Spinal cord (tissue), 10 donors: ENCODE results near the gene TRIM71. TPM values are rescaled to one million over a fixed set of nuclear protein-coding genes. Genes with fewer than 3 reads are reported as not detected.
"Not testable (repeated sequence)": the region's sequence is repeated elsewhere in the genome, so short reads cannot be mapped to it uniquely, and the experiment has no call there.

Experiments
- DNase-seq, 6 donors: peaks; one replicate each; pipeline versions ENCODE4 v3.0.0 to v3.0.0-alpha.2; 2013 to 2015; ENCODE audit warnings: low spot score in 6 of 6, low read depth in 4 of 6
- H3K27ac ChIP-seq: one replicate; pipeline ENCODE4 v1.5.1; 2013; ENCODE audit warnings: low read depth, low read length, control low read depth
- H3K27me3 ChIP-seq: one replicate; pipeline ENCODE4 v1.6.1; 2013; ENCODE audit warnings: low read length; ENCODE audit not compliant: control insufficient read depth, insufficient read depth
- H3K36me3 ChIP-seq: one replicate; pipeline ENCODE4 v1.6.1; 2013; ENCODE audit warnings: low read length; ENCODE audit not compliant: control insufficient read depth, insufficient read depth
- H3K4me1 ChIP-seq: one replicate; pipeline ENCODE4 v1.6.1; 2013; ENCODE audit warnings: low read length; ENCODE audit not compliant: control insufficient read depth, insufficient read depth
- H3K4me3 ChIP-seq: one replicate; pipeline ENCODE4 v1.5.1; 2013; ENCODE audit warnings: low read depth, low read length, control low read depth
- H3K9me3 ChIP-seq: one replicate; pipeline ENCODE4 v1.6.1; 2013; ENCODE audit warnings: low read length; ENCODE audit not compliant: control insufficient read depth, insufficient read depth
- WGBS: methylation state at CpG from one replicate; pipeline ENCODE4 v1.1.5; 2013; ENCODE audit warnings: missing lambda C conversion rate; ENCODE audit not compliant: insufficient coverage; 5-methylcytosine and 5-hydroxymethylcytosine counted together
- long read RNA-seq, 4 donors: transcript quantifications; one replicate each; lab custom pipeline, GENCODE V29; 2026
- polyA plus RNA-seq, 2 donors: library from polyadenylated mRNA; unstranded; fragments of 120-200 nt; gene quantifications; one replicate each; pipeline ENCODE4 v1.2.1, GENCODE V29; 2013; ENCODE audit not compliant: insufficient read length in 2 of 2
- total RNA-seq, 2 donors: library from RNA; depleted of rRNA in 1 of 2; stranded (reverse); fragments of 120-200 nt in 1 of 2; fragments of >200 nt in 1 of 2; gene quantifications; one replicate each; pipeline versions ENCODE4 v1.2.3 to v1.2.4, GENCODE V29; 2013 to 2014
- donor health status: healthy.

TRIM71 gene
- 1 to 10 TPM; 1.7 to 1.8 TPM for total RNA-seq
- 1 to 10 TPM; 1.6 to 1.7 TPM for polyA plus RNA-seq
- long read RNA-seq, donor 1, result 0 reads
- long read RNA-seq, donor 2, result 0 reads
- long read RNA-seq, donor 3, result 0 reads
- long read RNA-seq, donor 4, result 0 reads

GRCh38 chr3:32817558-32818228, at the start of gene TRIM71:
TRIM71 (plus strand) TSS chr3:32817997; CDS start chr3:32818081, 84 bp downstream.
- peak in 1 of 6 donors; percentile 56 for DNase-seq
- Histone ChIP-seq H3K4me3 (peak within 1 kb of the TSS; percentile 50), H3K27ac (no peak within 1 kb of the TSS)

DNA sequence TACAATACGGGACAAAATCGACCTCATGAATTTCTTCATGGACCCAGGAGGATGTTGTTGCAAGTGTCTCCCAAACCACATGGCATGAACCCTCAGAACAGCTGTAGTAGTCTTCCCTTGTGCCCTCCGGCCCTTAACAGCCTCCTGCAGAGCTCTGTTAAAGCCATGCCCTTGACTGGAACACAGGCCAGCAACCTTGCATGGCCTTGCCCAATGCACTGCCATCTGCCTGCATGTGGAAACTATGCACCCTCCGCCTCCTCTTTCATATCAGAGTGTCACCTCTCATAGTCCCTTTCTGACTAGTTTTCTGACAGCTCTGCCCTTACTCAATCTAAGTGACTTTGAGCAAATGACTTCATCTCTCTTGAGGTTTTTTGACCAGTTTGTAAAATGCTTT, 39.4 kb upstream of the TRIM71 start:
- Histone ChIP-seq H3K36me3 (no peaks in the 10 kb centered on the region), H3K27ac (no peak overlapping the region), H3K4me1 (peaks cover 10% of the 10 kb centered on the region), H3K9me3 (no peaks in the 10 kb centered on the region), H3K27me3 (no peaks in the 10 kb centered on the region), H3K4me3 (no peak overlapping the region)
- WGBS, result 93% methylated on average over 4 of the region's 4 CpGs
- no peak for DNase-seq

More at GRCh38 chr3:32817558-32818228, at the start of gene TRIM71:
- WGBS, result under 1% methylated on average over 59 of the region's 59 CpGs
- H3K27me3 ChIP-seq, result peaks cover 60% of the 10 kb centered on the region
- H3K4me1 ChIP-seq, result peaks cover 37% of the 10 kb centered on the region
- H3K9me3 ChIP-seq, result no peaks in the 10 kb centered on the region
- H3K36me3 ChIP-seq, result no peaks in the 10 kb centered on the region

DNA sequence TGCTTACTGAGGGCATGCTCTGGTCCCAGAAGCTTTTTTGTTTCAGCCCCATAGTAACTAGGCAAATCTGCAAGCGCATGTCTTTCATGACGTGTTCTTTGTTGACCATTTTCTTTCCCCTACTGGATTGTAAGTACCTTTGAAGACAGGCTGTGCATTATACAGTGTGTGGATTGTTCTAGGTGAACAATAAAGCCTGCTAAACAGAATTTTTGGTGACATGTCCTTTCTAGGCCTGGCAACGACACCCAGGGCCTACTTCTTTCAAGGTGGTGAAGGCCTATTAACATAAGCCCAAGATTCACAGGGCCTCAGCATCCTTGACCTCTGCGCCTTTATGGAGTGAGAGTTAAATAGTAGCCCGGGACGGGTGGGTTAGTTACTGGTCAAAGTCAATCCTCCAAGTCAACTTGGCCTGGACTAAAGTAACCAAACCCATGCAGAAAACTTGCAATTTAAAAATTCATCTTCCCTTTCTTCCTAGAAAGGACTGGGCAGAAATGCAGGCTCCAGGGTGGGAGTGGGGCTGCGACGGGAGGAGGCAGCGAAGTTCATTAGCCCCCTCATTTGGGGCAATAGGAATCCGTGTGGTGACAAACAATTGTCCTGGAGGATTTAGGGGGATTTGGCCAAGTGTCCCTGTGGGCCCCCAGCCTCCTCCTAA, 37.6 kb upstream of the TRIM71 start:
- no peaks in the 10 kb centered on the region for H3K27me3 ChIP-seq
- H3K36me3 ChIP-seq, result no peaks in the 10 kb centered on the region
- no peak overlapping the region for H3K27ac ChIP-seq
- H3K9me3 ChIP-seq, result no peaks in the 10 kb centered on the region
- H3K4me3 ChIP-seq, result peak overlapping the region; percentile 66
- DNase-seq, result peak in 1 of 6 donors; percentile 5
- 61% methylated on average over 3 of the region's 10 CpGs for WGBS
- H3K4me1 ChIP-seq, result peaks cover 10% of the 10 kb centered on the region

GRCh38 chr3:32780735-32781210, 37.0 kb upstream of the TRIM71 start:
- no peaks in the 10 kb centered on the region for H3K27me3 ChIP-seq
- H3K4me3 ChIP-seq, result peak overlapping the region; percentile 66
- DNase-seq, result peak in 4 of 6 donors; percentile 4 to 58 (median 40)
- H3K27ac ChIP-seq, result peak overlapping the region; percentile 25
- 2% methylated on average over 32 of the region's 36 CpGs for WGBS
- peaks cover 10% of the 10 kb centered on the region for H3K4me1 ChIP-seq
- H3K9me3 ChIP-seq, result no peaks in the 10 kb centered on the region
- no peaks in the 10 kb centered on the region for H3K36me3 ChIP-seq

DNA sequence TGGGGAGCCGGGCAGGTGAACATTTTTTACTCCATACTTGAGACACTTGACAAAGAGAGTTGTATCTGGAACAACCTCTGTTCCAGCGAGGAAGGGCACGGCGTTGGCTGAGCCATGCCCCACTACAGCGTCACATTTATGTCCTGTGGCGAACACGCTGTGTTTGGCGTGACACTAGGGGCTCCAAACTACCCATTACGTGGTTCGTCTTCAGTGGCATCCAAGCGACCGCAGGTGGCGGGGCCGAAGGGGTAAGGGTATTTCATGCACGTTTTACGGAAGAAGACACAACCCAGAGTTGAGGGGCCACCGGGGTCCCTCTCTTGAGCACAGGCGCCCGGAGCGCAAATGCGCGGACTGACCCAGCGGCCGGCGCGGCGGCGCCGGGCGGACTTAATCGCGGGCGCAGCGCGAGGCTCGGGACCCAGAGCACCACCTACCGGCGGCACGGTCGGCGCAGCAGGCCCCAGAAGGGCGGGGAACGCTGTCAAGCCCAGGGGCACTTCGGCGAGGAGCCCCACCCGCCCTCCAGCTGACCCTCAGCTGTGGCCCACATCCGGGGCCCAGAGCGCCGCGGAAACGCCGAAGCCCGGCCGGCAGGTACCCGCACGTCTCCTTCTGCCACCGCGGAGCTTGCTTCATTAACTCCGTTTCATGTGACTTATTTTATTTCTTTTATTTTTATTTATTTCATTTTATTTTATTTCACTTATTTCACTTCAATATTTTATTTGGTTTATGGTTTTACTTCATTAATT, 36.4 kb upstream of the TRIM71 start:
- Histone ChIP-seq H3K27me3 (no peaks in the 10 kb centered on the region), H3K27ac (peak overlapping the region; percentile 25), H3K36me3 (no peaks in the 10 kb centered on the region), H3K4me3 (peak overlapping the region; percentile 66), H3K9me3 (no peaks in the 10 kb centered on the region), H3K4me1 (peaks cover 10% of the 10 kb centered on the region)
- 0% methylated on average over 46 of the region's 59 CpGs for WGBS
- DNase-seq, result peak; percentile 39 to 89 (median 48)

GRCh38 chr3:32781969-32782270, 35.9 kb upstream of the TRIM71 start:
- peaks cover 10% of the 10 kb centered on the region for H3K4me1 ChIP-seq
- not testable (repeated sequence) for H3K9me3 ChIP-seq, H3K27me3 ChIP-seq, H3K36me3 ChIP-seq, H3K4me3 ChIP-seq, H3K27ac ChIP-seq, DNase-seq
- WGBS, result no CpG with 5 or more reads among the region's 9 CpGs

DNA sequence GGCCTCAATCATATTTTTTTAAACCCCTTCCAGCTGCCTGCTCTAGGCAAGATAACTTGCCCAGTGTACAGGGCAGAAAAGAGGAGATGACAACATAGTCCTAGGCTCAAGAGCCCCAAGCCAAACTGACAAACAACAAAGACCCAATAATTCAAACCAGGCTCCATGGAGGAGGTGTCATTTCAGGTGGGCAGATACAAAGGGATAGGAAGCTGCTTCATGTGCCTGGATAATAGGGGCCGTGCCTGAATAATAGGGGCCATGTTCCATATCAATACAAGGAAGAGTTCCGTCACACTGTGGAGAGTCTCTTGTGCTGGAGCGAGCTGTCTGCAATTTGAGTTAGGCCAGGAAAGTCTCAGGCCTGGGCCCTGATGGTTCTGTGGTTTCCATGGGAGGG, 35.4 kb upstream of the TRIM71 start:
- Histone ChIP-seq H3K4me3 (no peak overlapping the region), H3K36me3 (no peaks in the 10 kb centered on the region), H3K27me3 (no peaks in the 10 kb centered on the region), H3K4me1 (peaks cover 10% of the 10 kb centered on the region), H3K27ac (no peak overlapping the region), H3K9me3 (no peaks in the 10 kb centered on the region)
- DNase-seq, result no peak
- 93% methylated on average over 2 of the region's 3 CpGs for whole genome bisulfite sequencing

- 91% methylated on average over 1 of the region's 3 CpGs for WGBS
- no peaks in the 10 kb centered on the region for H3K36me3 ChIP-seq
- DNase-seq, result no peak
These were observed 26.0 kb upstream of the TRIM71 start for GRCh38 chr3:32791833-32792232.

GRCh38 chr3:32794487-32795308, 23.1 kb upstream of the TRIM71 start:
- H3K36me3 ChIP-seq, result no peaks in the 10 kb centered on the region
- H3K27ac ChIP-seq, result no peak overlapping the region
- no peaks in the 10 kb centered on the region for H3K9me3 ChIP-seq
- no peak overlapping the region for H3K4me3 ChIP-seq
- H3K27me3 ChIP-seq, result no peaks in the 10 kb centered on the region
- no peaks in the 10 kb centered on the region for H3K4me1 ChIP-seq
- WGBS, result 94% methylated on average over 7 of the region's 8 CpGs
- no peak for DNase-seq

More at GRCh38 chr3:32791833-32792232, 26.0 kb upstream of the TRIM71 start:
- Histone ChIP-seq H3K4me3 (no peak overlapping the region), H3K27me3 (no peaks in the 10 kb centered on the region), H3K27ac (no peak overlapping the region), H3K9me3 (no peaks in the 10 kb centered on the region), H3K4me1 (no peaks in the 10 kb centered on the region)
